HG02642 (cell line): ENCODE results near the gene HERC2.
"Not testable (repeated sequence)": the region's sequence is repeated elsewhere in the genome, so short reads cannot be mapped to it uniquely, and the experiment has no call there.

Source experiments
- ATAC-seq: cut with Tn5 transposase; IDR thresholded peaks from one replicate; pipeline ENCODE4 v1.9.1; 2021; ENCODE audit warnings: mild to moderate bottlenecking; ENCODE audit not compliant: unreplicated experiment, poor library complexity

Gene HERC2

DNA sequence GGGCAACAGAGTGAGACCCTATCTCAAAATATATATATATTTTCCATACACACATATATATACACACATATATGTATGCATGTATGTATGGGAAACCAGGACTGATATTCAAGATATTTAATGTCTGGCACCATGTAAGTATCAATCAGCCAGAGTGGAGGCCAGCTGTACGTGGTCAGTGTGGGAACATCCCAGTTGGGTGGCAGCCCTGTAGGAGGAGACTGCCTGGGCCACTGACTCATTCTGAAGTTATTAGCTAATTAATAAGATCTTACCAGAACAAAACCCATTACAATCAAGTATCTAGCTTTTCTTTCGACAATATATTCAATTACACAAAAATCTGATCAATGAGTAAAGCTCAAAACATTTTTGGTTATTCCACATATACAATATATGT is 137.8 kb downstream of the HERC2 start:
- ATAC-seq = no peak

- ATAC-seq = no peak
Observed at GRCh38 chr15:28182731-28183130, 139.2 kb downstream of the HERC2 start.

- no peak for ATAC-seq
Observed at GRCh38 chr15:28182216-28182615, 139.8 kb downstream of the HERC2 start.

DNA sequence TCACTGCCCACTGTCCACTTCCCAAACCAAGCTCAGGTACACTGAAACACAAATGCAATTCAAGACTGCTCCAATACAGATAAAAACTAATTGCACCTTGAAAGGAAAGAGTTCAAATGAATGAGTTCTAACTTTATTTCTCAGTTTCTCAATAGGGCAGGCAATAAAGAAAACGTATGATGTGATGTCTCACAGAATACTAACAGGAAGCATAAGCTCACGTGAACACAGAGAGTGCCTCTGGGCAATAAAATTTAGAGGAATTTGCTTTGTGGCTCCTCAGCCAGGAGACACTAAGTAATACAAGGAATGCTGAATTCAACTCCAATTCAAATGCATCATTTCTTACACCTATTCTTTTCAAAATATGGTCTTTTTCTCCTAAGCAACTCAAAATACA is 140.6 kb downstream of the HERC2 start:
- no peak for ATAC-seq

DNA sequence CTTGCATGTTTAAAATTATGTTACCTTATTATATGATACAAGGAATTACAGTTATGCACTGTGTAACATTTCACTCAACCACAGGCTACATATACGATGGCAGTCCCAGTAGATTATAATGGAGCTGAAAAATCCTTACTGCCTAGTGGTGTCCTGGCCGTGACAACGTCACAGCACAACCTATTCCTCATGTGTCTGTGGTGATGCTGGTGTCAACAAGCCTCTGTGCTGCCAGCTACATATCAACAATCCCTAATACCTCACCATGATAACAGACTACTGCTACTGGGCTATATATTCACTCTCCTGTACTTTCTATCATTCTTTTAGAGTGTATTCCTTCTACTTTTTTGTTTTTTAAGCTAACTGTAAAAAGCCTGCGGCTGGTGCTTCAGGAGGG is 142.7 kb downstream of the HERC2 start:
- ATAC-seq = no peak

GRCh38 chr15:28178727-28179126 is 143.3 kb downstream of the HERC2 start:
- ATAC-seq = no peak

DNA sequence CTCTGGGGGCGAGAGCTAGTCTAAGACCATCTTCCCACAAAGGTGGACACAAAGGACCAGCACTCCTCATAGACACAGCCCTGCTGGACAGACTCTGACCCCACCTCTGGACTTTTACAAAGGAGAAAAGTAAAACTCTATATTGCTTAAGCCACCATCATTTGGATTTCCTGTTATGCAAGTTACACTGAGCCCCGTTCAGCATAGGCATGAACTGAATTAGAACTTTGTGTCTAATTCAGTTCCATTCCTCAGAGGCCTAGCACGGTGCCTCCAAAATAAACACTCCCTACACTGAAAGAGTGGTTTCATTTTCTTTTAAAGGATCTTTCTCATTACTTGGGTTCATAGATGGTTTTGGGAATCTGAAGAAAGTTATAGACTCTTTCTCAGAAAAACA is 143.7 kb downstream of the HERC2 start:
- ATAC-seq = no peak

DNA sequence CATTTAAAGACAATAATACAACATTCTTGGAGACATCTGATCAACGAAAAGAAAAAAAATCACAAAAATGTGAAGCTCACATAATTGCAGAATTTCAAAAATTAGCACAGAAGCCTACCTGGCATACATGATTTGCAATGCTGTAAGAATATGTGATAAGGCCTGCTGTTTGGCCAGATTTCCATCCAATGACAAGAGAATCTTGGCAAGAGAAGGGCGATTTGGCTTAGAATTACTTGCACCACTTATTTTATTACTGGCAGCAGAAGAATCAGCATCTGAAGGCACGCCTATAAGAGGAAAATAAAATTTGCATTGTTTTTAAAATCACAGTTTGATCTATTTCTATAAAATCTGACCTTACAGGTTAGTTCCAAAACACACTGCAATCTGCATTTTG is 152.6 kb downstream of the HERC2 start:
- ATAC-seq = no peak

DNA sequence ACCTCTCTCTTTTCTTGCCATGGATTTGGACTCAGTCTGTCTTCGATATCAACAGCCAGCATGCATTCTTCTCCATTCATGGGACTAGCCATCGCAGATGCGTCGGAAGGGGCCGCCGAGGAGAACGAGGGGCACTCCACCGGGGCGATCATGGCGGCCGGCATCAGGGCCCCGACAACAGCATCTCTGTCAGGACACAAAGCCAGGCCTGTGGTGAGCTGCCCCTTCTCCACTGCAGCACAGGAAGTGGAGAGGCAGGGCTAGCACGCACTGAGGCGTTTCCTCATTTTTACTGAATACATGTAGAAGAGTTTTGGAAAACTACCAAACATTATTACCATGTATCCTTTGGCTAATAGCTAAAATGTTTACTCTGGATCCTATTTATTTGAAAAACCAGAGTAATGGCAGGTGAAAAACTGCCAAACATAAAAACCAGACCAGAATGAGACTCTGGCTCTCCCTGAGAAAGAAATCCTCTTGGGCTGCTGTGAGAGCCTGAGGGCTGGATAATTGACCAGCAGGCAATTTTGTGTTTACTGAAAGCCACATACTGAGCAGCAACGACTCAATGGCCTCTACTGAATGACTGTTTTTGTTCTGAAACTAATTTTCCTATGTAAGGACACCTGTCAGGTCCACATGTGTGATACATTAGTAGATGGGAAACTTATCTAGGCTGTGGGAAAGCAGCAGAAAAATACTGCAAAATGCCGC is 153.4 kb downstream of the HERC2 start:
- not testable (repeated sequence) for ATAC-seq

DNA sequence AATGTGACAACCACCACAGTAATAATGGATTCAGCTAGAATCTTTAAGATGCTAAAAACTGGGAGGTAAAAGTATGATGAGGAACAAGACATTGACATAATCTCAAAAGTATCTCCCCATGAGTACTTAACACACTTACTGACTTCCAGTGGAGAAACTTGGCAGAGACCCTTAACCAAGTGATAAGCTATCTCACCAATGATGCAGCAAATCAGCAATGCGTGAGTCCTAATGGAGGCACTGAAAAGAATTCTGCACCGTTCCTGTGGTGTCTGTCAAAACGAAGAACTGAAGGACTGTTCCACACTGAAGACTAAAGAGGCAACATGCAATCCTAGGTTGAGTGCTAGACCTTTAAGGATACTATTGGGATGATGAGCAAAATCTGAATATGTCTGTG is 154.9 kb downstream of the HERC2 start:
- no peak for ATAC-seq

- ATAC-seq = no peak
Observed at GRCh38 chr15:28165791-28166190, 156.2 kb downstream of the HERC2 start.

DNA sequence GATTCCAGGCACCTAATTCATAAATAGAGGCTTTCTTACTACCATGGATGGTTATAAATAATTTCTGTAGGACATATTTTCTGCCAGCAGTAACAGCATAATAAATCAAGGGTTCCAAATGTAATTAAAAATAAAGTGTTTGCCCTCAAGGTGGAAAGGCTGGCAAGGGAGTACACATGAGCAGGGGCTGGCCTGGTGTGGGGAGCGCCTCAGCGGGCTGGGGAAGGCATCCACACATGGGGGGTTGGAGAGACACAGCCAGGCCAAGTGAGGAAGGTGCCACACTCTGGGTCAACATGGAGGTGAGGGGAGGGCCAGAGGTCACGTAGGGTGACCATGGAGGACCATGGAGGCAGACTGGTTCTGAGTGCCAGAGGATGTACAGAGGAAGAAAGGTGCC is 157.1 kb downstream of the HERC2 start:
- no peak for ATAC-seq

- ATAC-seq = no peak
Observed at GRCh38 chr15:28154283-28154682, 167.7 kb downstream of the HERC2 start.

GRCh38 chr15:28153492-28154119 is 168.4 kb downstream of the HERC2 start:
- ATAC-seq = no peak

GRCh38 chr15:28152538-28152923 is 169.4 kb downstream of the HERC2 start:
- ATAC-seq = not testable (repeated sequence)

- not testable (repeated sequence) for ATAC-seq
Observed at GRCh38 chr15:28151864-28152537, 170.0 kb downstream of the HERC2 start.

DNA sequence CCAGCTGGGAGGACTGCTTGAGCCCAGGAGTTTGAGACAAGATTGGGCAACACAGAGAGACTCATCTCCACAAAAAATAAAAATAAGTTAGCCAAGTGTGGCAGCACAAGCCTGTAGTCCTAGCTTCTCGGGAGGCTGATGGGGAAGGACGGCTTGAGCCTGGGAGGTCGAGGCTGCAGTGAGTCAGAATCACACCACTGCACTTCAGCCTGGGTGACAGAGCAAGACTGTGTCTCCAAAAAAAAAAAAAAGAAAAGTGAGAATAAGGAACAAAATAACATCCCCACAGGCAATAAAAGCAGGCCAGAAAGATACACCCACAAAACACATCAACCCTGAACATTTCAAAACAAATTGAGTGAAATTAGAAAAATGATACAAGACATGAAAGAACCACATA is 174.2 kb downstream of the HERC2 start:
- ATAC-seq = no peak

- ATAC-seq = not testable (repeated sequence)
Observed at GRCh38 chr15:28145419-28145818, 176.6 kb downstream of the HERC2 start.

DNA sequence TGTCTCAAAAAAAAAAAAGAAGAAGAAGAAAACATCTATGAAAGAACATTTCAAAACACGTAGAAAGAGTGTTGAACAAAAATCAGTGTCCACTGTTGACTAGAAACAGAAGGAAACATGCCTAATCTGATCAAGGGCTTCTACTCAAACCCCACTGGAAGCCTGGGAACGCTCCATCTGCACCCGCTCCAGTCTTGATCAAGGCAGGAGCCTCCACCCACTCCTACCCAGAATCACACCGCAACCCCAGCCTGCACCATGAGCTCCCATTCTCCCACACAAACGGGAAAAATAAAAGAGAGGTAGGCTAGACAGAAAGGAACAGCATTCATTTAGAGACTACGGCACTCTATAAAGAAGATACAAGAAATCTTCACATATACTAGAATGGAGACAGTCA is 181.9 kb downstream of the HERC2 start:
- no peak for ATAC-seq

DNA sequence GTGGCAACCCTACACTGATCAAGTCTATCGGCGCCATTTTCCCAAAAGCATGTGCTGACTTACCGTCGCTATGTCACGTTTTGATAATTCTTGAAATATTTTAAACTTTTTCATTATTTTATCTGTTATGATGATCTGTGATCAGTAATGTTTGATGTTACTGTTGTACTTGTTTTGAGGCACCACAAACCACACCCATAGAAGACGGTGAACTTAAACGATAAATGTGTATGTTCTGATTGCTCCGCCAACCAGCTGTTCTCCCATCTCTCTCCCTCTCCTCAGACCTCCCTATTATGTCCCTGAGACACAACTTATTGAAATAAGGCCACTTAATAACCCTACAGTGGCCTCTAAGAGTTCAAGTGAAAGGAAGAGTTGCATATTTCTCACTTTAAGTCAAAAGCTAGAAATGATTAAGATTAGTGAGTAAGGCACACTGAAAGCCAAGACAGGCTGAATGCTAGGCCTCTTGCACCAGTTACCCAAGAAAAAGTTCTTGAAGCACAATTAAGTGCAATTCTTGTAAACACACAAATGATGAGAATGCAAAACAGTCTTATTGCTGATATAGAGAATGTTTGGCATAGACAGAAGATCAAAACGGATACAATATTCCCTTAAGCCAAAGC is 184.5 kb downstream of the HERC2 start:
- ATAC-seq = not testable (repeated sequence)

GRCh38 chr15:28136236-28136904 is 185.6 kb downstream of the HERC2 start:
- peak; percentile 100 for ATAC-seq
